SK-N-SH (cell line): Measurements from ENCODE around the gene CGN.

ENCODE experiments used
- GABPA ChIP-seq: IDR thresholded peaks from 2 replicates; pipeline ENCODE4 v1.4.0; 2012; ENCODE audit warnings: low read depth, mild to moderate bottlenecking
- POLR2AphosphoS5 ChIP-seq: IDR thresholded peaks from 2 replicates; pipeline ENCODE4 v1.6.1; 2012; ENCODE audit warnings: low read depth, low read length
- SMC3 ChIP-seq: IDR thresholded peaks from 2 replicates; pipeline ENCODE4 v1.6.1; 2012; ENCODE audit warnings: low read depth, low read length, improper control_type of control experiment
- TF ChIP-seq, protein P1 (sequence below): fragments of 200-600 bp; sonication (generic); IDR thresholded peaks from 2 replicates; pipeline ENCODE4 v1.6.1; 2017; ENCODE audit warnings: antibody characterized with exemption, mild to moderate bottlenecking, moderate library complexity
- TF ChIP-seq, protein P2 (sequence below): IDR thresholded peaks from 2 replicates; pipeline ENCODE4 v1.6.1; 2012; ENCODE audit warnings: mild to moderate bottlenecking, low read depth, low read length, moderate library complexity

- no peak for TF ChIP-seq GABPA
- TF ChIP-seq POLR2AphosphoS5: no peak
- TF ChIP-seq, protein P1, sequence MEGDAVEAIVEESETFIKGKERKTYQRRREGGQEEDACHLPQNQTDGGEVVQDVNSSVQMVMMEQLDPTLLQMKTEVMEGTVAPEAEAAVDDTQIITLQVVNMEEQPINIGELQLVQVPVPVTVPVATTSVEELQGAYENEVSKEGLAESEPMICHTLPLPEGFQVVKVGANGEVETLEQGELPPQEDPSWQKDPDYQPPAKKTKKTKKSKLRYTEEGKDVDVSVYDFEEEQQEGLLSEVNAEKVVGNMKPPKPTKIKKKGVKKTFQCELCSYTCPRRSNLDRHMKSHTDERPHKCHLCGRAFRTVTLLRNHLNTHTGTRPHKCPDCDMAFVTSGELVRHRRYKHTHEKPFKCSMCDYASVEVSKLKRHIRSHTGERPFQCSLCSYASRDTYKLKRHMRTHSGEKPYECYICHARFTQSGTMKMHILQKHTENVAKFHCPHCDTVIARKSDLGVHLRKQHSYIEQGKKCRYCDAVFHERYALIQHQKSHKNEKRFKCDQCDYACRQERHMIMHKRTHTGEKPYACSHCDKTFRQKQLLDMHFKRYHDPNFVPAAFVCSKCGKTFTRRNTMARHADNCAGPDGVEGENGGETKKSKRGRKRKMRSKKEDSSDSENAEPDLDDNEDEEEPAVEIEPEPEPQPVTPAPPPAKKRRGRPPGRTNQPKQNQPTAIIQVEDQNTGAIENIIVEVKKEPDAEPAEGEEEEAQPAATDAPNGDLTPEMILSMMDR: no peak
- TF ChIP-seq, protein P2, sequence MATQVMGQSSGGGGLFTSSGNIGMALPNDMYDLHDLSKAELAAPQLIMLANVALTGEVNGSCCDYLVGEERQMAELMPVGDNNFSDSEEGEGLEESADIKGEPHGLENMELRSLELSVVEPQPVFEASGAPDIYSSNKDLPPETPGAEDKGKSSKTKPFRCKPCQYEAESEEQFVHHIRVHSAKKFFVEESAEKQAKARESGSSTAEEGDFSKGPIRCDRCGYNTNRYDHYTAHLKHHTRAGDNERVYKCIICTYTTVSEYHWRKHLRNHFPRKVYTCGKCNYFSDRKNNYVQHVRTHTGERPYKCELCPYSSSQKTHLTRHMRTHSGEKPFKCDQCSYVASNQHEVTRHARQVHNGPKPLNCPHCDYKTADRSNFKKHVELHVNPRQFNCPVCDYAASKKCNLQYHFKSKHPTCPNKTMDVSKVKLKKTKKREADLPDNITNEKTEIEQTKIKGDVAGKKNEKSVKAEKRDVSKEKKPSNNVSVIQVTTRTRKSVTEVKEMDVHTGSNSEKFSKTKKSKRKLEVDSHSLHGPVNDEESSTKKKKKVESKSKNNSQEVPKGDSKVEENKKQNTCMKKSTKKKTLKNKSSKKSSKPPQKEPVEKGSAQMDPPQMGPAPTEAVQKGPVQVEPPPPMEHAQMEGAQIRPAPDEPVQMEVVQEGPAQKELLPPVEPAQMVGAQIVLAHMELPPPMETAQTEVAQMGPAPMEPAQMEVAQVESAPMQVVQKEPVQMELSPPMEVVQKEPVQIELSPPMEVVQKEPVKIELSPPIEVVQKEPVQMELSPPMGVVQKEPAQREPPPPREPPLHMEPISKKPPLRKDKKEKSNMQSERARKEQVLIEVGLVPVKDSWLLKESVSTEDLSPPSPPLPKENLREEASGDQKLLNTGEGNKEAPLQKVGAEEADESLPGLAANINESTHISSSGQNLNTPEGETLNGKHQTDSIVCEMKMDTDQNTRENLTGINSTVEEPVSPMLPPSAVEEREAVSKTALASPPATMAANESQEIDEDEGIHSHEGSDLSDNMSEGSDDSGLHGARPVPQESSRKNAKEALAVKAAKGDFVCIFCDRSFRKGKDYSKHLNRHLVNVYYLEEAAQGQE: no peak
- TF ChIP-seq SMC3: no peak
These were observed 12.1 kb downstream of the CGN start for GRCh38 chr1:151523326-151523725.
